ENCODE results near the gene AMBP. TPM values are rescaled to one million over a fixed set of nuclear protein-coding genes. Genes with fewer than 3 reads are reported as not detected.

Gene AMBP
- total RNA-seq, 3 donors from 2014 or later (not counting 1 experiment from before 2014, with no cell fraction given), result not detected

GRCh38 chr9:114061830-114062474, 16.1 kb downstream of the AMBP start:
- Mint-ChIP-seq H3K9me3 (no peaks in the 10 kb centered on the region), H3K27ac (no peak overlapping the region), H3K4me3 (no peak overlapping the region), H3K36me3 (no peaks in the 10 kb centered on the region), H3K4me1 (peaks cover 0 to 5% of the 10 kb centered on the region in 2 donors), H3K27me3 (ENCODE audit: low read depth in 2 of 2) (peaks cover 23 to 34% of the 10 kb centered on the region in 2 donors)
- H3K4me1 ChIP-seq (ENCODE audit: control insufficient read depth, insufficient read depth, low read length), result no peaks in the 10 kb centered on the region
- no peak for TF ChIP-seq CTCF (IDR thresholded peaks at IDR 0.05)
- ATAC-seq (no peak), DNase-seq (no peak)
- intact Hi-C loops (cut with micrococcal nuclease), result no loop called here
- WGBS (ENCODE audit: insufficient coverage), result 70% methylated on average over 3 of the region's 4 CpGs
- H3K4me3 ChIP-seq (ENCODE audit: low read length), result no peak overlapping the region
- H3K36me3 ChIP-seq (ENCODE audit: control insufficient read depth, insufficient read depth, low read length), result no peaks in the 10 kb centered on the region
- H3K9me3 ChIP-seq (ENCODE audit: control insufficient read depth, insufficient read depth, low read length), result no peaks in the 10 kb centered on the region
- H3K27ac ChIP-seq (ENCODE audit: low read length), result no peak overlapping the region
- H3K27me3 ChIP-seq (ENCODE audit: control insufficient read depth, insufficient read depth, low read length), result no peaks in the 10 kb centered on the region

- peaks cover 19 to 34% of the 10 kb centered on the region in 2 donors for H3K27me3 Mint-ChIP-seq (ENCODE audit: low read depth in 2 of 2)
- ATAC-seq (no peak), DNase-seq (no peak)
- H3K4me1 Mint-ChIP-seq, result peaks cover 0 to 5% of the 10 kb centered on the region in 2 donors
- Histone ChIP-seq H3K4me3 (ENCODE audit: low read length) (no peak overlapping the region), H3K9me3 (ENCODE audit: control insufficient read depth, insufficient read depth, low read length) (no peaks in the 10 kb centered on the region), H3K36me3 (ENCODE audit: control insufficient read depth, insufficient read depth, low read length) (no peaks in the 10 kb centered on the region), H3K27me3 (ENCODE audit: control insufficient read depth, insufficient read depth, low read length) (no peaks in the 10 kb centered on the region), H3K4me1 (ENCODE audit: control insufficient read depth, insufficient read depth, low read length) (no peaks in the 10 kb centered on the region), H3K27ac (ENCODE audit: low read length) (no peak overlapping the region)
- no peaks in the 10 kb centered on the region for H3K9me3 Mint-ChIP-seq
- no peak overlapping the region for H3K4me3 Mint-ChIP-seq
- H3K27ac Mint-ChIP-seq, result no peak overlapping the region
- no peaks in the 10 kb centered on the region for H3K36me3 Mint-ChIP-seq
- WGBS (ENCODE audit: insufficient coverage), result 97% methylated on average over 12 of the region's 12 CpGs
- intact Hi-C loops (cut with micrococcal nuclease), result no loop called here
- TF ChIP-seq CTCF (IDR thresholded peaks at IDR 0.05), result no peak
Measured at GRCh38 chr9:114061292-114061691, 16.8 kb downstream of the AMBP start.

- Mint-ChIP-seq H3K27ac (no peak overlapping the region), H3K4me1 (peaks cover 0 to 5% of the 10 kb centered on the region in 2 donors), H3K9me3 (no peaks in the 10 kb centered on the region), H3K36me3 (no peaks in the 10 kb centered on the region), H3K27me3 (ENCODE audit: low read depth in 2 of 2) (peaks cover 18 to 34% of the 10 kb centered on the region in 2 donors), H3K4me3 (no peak overlapping the region)
- Histone ChIP-seq H3K4me3 (ENCODE audit: low read length) (no peak overlapping the region), H3K36me3 (ENCODE audit: control insufficient read depth, insufficient read depth, low read length) (no peaks in the 10 kb centered on the region), H3K9me3 (ENCODE audit: control insufficient read depth, insufficient read depth, low read length) (no peaks in the 10 kb centered on the region), H3K27me3 (ENCODE audit: control insufficient read depth, insufficient read depth, low read length) (no peaks in the 10 kb centered on the region), H3K27ac (ENCODE audit: low read length) (no peak overlapping the region), H3K4me1 (ENCODE audit: control insufficient read depth, insufficient read depth, low read length) (no peaks in the 10 kb centered on the region)
- WGBS (ENCODE audit: insufficient coverage), result 71% methylated on average over 9 of the region's 9 CpGs
- DNase-seq (no peak), ATAC-seq (no peak)
- no peak for TF ChIP-seq CTCF (IDR thresholded peaks at IDR 0.05)
- intact Hi-C loops (cut with micrococcal nuclease), result no loop called here
Measured at GRCh38 chr9:114060711-114061110, 17.4 kb downstream of the AMBP start.

GRCh38 chr9:114060070-114060469, 18.0 kb downstream of the AMBP start:
- Histone ChIP-seq H3K4me3 (ENCODE audit: low read length) (no peak overlapping the region), H3K36me3 (ENCODE audit: control insufficient read depth, insufficient read depth, low read length) (no peaks in the 10 kb centered on the region), H3K9me3 (ENCODE audit: control insufficient read depth, insufficient read depth, low read length) (no peaks in the 10 kb centered on the region), H3K4me1 (ENCODE audit: control insufficient read depth, insufficient read depth, low read length) (no peaks in the 10 kb centered on the region), H3K27ac (ENCODE audit: low read length) (no peak overlapping the region), H3K27me3 (ENCODE audit: control insufficient read depth, insufficient read depth, low read length) (no peaks in the 10 kb centered on the region)
- DNase-seq, result no peak
- no peaks in the 10 kb centered on the region for H3K36me3 Mint-ChIP-seq
- H3K27ac Mint-ChIP-seq, result no peak overlapping the region
- H3K4me1 Mint-ChIP-seq, result peaks cover 0 to 5% of the 10 kb centered on the region in 2 donors
- no peak for TF ChIP-seq CTCF (IDR thresholded peaks at IDR 0.05)
- ATAC-seq, result no peak
- WGBS (ENCODE audit: insufficient coverage), result 90% methylated on average over 8 of the region's 8 CpGs
- no peak overlapping the region for H3K4me3 Mint-ChIP-seq
- H3K27me3 Mint-ChIP-seq (ENCODE audit: low read depth in 2 of 2), result peaks cover 18 to 30% of the 10 kb centered on the region in 2 donors
- no peaks in the 10 kb centered on the region for H3K9me3 Mint-ChIP-seq
- intact Hi-C loops (cut with micrococcal nuclease), result no loop called here

Measured in natural killer cell (primary cell).